Activated CD4-positive, CD25-positive, alpha-beta regulatory T cell treated with anti-CD3 and anti-CD28 coated beads, Interleukin-2, amount 50 U/mL, for 72 hours (primary cell): ENCODE results near the gene FOXD3.
A peak's percentile ranks its signal among the peaks of the same experiment; 100 is the strongest.

Source experiments
- DNase-seq: peaks from one replicate; pipeline ENCODE4 v3.0.0; 2021

The FOXD3 gene

GRCh38 chr1:63362578-63362977, 40.2 kb downstream of the FOXD3 start:
- DNase-seq: no peak

- no peak for DNase-seq
These were observed 40.6 kb downstream of the FOXD3 start for GRCh38 chr1:63363014-63363413.

DNA sequence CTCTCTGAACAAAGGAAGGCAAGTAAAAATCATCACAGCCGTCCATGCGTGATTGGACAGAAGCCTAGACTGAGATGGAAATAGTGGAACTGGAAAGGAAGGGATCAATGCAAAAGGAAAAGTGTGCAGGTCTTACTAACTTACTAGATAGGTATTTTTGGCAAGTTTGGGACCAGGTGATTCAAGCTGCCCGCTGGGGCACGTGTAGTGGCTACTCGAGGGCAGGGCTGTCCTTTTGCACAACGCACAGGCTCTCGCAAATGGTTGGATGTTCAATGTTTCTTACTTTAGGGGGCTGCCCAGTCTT, 44.5 kb downstream of the FOXD3 start:
- no peak for DNase-seq

GRCh38 chr1:63367215-63368103, 45.1 kb downstream of the FOXD3 start, which contains the start of gene ALG6:
ALG6 (plus strand) TSS chr1:63367627; CDS start chr1:63370978, 3,351 bp downstream.
- peak; percentile 97 for DNase-seq

DNA sequence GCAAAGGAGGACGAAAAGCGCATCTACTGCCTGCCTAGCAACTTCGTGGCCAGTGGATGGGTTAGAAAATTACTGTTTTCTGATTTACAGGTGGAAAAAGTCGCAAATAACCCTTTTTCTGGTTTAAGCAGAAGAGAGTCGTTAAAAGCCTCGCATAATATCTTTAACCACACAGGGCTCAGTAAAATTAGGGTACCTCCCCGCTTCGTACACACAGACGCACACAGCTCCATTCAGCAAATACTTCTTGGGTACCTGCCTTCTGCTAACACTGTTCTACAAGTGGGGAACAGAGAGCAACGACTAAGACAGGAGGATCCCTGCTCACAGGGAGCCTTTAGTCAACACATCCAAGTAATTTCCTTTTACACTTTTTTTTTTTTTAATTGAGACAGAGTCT, 45.8 kb downstream of the FOXD3 start:
- DNase-seq: no peak
